GM21723 (cell line): ENCODE results near the gene AKR7A2.

Source experiments
- ATAC-seq: cut with Tn5 transposase; IDR thresholded peaks from one replicate; pipeline ENCODE4 v1.9.1; 2021; ENCODE audit warnings: mild to moderate bottlenecking, moderate library complexity; ENCODE audit not compliant: unreplicated experiment

The AKR7A2 gene

DNA sequence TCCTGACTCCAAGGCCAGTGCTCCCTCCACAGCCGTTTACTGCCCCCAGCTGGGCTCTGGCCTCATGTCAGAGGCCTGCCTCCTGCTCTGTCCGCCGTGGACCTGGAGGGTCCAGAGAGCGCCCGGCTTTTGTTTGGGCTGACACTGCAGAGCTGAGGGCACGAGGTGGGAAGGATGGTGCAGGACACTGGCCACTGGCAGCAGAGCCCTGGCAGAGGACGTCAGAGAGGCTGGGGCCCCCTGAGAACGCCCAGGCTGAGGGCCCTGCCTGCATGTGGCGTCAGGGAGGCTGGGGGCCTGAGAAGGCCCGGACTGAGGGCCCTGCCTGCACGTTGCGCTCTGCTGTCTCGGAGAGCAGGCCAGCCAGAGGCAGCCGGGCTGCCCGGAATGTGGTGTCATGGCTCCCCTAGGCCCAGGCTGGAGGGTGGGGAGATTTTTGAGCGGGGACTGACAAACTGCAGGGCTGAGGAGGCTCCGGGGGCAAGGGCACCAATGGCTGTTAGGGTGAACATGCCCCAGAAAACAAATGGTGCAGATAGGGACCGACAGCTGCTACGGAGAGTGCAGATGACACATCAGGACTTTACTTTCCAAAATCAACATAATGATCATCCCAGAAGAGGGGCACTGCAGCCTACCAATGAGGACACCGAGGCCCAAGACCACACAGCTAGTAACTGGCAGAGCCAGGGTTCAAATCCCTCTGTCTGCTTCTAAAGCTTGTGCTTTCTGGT, 31.8 kb upstream of the AKR7A2 start:
- ATAC-seq, result no peak

DNA sequence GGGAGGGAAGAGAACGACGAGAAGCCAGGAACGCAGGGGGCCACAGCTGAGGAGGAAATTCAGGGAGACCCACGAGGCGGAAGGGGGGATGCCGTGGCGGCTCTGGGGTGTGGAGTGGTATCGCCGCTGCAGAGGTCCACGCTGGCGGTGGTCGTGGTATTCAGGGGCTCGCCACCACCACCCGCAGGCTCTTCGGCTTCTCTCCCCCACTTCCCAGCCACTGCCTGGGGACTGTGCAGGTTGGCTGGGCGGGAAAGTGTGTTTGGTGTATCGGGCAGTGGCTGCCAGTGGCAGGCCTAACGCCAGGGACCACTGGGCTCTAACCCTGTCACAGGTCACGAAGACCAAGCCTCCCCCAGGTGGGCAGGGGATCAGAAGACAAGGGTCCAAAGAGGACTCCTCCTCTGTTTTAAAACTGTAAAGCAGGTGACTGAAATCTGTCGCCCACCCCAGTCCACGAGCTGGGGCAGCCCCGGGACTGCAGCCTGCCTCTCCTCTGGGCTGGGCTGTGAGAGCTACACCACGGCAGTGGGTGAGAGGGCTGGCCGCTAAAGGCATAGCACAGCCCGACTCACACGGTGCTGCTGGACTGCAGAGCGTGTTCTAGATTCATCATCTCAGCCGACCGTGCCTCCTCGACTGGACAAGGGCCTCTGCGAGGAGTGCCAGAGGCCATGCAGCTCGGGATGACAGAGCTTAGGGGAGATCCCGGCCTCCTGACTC, 31.1 kb upstream of the AKR7A2 start:
- no peak for ATAC-seq

DNA sequence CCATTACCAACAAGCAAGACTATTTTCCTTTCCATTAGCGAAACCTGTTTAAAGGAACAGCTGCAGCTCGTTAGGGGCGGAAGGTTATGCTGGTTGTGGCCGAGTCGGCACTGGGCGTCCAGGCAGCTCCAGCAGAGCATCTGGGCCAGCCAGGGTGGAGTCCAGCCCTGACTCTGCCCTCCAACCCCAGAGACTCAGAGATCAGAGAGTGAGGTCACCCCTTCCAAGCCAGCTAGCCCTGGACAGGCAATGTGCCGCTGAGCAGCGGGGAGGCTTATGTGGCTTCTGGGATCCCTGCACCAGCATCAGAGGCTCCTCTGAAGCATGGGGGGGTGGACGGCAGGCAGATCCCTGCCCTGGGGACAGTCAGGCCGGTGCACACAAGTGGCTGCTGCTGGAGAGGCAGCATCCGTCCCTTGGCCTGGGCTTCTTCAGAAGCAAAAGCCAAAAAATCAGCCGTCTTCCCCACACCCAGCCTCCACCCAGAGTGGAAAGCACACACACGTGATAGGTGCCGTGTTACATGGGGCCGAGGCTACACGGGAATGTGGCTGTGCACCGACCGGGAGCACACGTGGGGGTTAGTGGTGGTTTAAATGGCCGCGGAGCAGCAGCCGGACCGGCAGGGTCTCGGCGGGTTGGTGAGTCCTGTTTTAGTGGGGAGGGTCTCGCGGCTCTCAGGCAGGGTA, 30.3 kb upstream of the AKR7A2 start:
- ATAC-seq, result no peak

DNA sequence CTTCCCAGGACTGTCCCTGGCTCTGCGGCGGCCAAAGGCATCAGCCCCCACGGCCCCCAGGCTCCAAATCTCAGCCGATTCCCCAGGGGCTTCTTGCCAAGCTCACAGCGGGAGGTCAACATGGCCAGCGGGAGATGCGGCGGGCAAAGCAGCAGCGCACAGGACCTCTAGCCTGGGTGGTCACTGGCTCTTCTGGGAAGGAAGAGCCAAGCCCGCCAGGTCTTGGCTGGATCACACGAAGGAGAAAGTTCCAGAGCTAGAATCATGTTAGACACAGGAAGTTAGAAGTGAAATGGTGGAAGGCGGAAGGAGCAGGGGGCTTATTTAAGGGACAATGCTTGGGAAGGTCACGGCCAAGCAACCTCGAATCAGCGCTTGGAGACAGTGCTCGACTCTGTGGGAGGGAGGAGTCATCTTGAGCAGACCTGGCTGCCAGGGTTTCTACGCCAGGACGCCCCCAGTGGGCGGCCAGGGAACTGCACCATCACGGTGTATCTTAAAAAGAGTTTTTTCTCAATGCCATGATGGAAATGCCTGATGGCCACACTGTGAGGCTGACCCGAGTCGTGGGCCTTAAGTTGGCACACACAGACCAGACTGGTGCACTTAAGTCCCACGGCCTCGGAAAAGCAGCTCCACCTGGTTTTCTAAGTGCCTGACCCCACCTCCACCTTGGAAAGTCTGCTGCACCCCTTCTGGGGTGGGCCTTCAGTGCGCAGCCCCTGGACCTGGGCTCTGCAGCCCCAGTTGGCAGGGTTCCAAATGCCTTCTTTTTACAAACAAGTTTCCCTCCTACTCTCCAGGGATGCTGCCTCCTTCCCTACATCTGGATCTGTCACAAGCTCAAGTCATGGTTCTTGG, 29.5 kb upstream of the AKR7A2 start:
- ATAC-seq, result no peak

DNA sequence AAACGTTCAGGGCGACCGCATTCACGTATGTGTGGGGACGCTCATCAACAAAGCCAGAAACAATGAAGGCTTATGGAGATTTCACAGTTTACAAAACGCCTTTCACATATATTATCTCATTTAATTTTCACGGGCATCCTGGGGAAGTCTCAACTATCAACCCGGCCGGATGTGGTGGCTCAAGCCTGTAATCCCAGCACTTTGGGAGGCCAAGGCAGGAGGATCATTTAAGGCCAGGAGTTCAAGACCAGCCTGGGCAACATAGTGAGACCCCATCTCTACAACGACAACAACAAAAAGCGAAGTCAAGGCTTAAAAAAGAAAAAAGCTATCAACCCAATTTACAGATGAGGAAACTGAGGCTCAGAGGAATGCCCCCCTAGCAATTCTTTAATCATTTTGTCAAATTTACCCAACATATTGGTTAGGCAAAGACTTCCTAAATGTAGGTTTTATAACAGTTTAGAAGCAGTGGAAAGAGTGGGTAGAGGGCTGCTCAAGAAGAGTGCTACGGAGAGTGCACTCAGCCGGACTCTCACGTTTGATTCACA, 28.5 kb upstream of the AKR7A2 start:
- no peak for ATAC-seq

DNA sequence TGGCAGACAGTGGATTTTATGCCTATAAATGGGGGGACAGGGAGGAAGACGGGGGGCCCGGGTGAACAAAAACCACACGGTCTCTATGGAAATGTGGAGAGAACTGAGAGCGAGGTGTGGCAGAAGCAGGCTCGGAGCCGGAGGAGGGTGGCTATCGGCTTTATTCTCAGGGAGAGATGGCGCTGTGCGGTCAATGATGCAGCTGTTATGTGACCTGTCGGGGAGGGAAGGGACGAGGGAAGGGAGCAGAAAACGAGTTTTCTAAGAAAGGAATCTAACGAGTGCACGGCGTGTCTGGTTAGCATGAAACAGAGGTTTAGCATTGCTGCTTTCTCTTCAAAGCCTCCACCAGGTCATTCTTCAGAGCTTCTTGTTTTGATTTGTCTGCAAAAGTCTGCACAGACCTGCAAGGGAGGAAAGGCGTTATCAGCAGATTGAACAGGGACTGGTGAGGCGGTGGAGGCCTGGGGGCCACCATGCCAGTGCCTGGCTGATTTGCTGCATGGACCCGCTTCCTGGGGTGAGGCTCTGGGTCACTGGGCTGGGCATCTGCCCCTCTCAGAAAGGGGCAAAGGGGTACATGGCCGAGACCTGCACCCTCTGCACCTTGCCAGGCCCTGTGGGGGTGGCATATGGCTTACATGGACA, 27.4 kb upstream of the AKR7A2 start:
- no peak for ATAC-seq

DNA sequence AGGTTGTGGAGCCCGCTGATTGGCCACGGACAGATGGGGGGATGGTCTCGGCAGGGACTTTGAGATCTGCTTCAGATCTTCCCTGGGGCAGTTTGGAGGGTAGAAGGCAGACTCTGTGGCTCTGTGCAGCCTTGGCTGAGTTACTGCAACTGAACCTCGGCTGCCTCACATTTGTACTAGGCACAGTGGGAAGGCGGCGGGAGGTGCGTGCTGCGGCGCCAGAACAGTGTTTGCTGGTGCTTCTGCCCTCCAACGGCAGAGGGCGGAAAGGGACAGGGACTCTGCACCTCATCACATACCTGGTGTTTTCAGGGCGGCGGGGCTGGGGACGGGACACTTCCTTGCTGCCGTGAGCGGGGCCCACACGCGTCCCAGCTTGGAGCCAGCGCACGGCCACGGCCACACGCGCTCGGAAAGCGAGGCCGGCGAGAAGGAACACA, 26.4 kb upstream of the AKR7A2 start:
- ATAC-seq, result no peak

DNA sequence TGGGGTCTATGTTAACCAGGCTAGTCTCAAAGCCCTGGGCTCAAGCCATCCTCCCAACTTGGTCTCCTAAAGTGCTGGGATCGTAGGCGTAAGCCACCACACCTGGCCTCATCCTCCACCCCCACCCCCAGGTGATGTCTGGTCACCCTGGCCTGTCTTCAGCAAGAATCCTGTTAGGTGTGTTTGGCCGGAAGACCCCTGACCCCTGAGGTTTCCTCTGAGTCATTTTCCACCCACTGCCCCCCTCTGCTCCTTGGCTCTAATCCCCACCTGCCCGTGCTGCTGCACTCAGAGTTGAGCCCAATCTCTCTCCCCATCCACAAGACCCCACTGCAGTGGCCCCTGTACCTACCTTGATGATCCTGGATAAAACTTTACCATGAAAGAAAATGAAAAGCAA, 25.3 kb upstream of the AKR7A2 start:
- ATAC-seq, result no peak

DNA sequence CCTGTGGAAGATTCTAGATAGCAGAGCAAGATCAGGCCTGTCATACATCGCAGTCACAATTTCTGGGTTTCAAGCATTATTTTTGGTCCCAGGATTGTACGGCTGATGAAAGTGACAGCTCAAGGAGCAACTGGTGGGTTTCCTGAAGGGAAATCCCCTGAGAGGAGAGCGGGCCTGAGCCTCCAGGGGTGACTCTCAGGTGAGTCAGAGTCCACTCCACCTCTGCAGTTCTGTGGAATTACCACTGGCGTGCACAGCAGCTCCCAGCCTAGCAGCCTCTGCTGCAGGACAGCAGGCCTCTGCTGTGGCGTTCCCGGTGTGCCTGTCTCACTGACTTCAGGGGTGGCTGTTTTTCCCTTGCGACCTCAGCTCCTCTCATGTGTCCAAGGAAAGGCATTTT, 24.6 kb upstream of the AKR7A2 start:
- no peak for ATAC-seq

DNA sequence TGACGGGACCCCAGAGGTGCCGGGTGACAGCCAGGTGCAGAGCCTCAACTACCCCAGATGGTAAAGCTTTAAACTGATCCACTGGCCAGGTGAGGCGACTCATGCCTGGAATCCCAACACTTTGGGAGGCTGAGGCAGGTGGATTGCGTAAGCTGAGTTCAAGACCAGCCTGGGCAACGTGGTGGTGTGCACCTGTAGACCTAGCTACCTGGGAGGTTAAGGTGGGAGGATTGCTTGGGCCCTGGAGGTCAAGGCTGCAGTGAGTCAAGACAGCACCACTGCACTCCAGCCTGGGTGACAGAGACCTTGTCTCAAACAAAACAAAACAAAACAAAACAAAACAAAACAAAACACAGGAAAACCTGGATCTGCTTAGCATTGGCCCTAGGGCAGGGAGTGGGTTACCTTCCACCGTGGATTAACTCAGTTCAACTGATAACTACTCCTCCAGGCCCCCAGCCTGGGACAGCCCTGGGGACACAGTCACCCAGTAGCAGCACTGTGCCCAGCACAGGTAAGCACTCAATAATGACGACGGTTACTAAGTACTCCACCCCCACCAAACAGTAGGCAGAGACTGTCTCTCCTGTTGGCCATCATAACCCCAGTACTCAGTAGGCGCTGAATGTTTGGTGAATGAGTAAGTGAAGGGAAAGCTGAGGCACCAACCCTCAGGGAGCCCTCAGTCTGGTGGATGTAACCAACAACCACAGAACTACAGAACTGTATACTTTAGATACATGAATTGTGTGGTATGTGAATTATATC, 21.8 kb upstream of the AKR7A2 start:
- no peak for ATAC-seq

DNA sequence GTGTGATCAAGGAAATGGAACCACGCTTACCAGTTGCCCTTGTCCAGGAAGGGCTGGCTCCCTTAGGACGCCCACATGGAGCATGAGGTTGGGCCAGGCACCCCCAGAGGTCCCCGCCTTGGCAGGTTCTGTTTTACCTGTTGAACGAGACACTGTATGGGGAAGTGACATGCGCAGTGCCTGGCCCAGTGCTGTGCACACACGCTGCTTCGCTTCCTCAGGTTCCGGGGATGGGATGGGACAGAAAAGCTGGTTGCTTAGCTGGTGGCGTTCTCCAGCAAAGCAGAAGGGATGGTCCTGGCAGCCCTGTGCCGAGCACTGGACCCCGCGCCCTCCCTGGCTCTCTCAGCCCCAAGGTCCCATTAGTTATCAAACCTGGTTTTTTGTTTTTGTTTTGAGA, 20.9 kb upstream of the AKR7A2 start:
- ATAC-seq, result no peak

DNA sequence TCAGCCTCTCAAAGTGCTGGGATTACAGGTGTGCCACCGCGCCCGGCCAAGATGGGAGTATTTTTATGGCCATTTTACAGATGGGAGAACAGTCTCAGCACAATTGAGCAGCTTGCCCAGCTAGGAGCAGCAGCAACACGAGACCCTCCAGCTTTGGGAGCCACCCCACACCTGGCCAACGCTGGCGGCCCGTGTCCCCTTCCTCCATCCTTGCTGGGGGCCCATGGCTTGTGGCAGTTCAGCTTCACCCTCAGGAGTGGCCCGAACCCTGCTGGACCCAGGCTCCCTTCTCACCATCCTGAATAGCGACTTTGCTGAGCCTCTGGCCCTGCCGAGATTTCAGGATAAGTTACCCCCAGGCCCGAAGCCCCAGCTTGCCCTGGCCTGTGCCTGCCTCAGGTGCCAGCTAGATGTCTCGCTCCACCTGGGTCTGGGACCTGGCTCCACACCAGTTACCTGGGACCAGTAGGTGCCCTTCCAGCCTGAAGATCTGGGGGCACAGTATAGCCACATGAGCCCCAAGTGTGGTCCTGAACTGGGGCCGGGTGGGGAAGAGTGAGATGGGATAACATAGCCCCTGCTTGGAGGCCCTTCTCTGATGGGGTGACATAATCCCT, 19.4 kb upstream of the AKR7A2 start:
- ATAC-seq, result no peak

DNA sequence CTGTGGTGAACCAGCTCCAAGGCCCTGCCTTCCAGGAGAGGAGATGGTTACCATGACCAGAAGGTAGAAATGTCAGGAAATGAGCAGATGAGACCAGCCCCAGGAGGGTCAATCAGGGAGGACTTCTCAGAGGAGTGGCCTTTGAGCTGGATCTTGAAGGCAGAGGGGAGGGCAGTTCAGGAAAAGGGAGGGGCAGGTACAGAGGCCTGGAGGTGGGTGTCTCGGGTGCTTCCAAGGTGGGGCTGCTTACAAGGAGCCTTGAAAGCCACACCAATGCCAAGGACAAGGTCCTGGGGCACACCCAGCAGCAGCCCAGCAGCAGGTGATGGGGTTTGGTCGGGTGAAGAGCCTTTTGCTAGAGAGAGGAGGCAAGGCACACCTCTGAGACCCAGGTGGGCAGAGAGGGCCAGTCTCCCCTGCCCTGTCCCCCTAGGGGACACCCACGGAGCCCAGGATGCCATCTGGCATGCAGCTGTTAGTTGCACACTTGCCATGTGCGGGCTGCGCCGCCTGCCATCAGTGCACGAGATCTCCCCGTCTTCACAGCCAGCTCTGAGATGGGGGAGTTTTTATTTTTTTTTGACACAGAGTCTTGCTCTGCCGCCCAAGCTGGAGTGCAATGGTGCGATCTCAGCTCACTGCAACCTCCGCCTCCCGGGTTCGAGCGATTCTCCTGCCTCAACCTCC, 18.6 kb upstream of the AKR7A2 start:
- ATAC-seq, result no peak

DNA sequence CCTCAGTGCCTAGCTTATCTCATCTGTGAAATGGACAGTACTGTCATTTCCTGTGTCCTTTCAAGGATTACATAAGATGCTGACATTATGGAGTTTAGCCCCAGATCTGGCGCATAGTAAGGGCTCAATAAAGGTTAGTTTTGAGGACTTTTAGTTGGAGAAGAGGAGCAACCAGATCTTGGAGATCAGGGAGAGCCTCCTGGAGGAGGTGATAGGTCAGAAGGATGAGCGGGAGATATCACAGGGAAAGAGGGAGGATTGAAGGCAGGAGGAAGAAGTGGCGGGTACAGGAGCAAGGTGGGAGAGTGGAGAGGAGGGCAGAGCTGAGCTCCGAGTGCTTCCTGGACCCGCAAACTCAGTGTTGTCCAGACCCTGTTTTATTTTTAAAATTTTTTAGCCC, 17.7 kb upstream of the AKR7A2 start:
- ATAC-seq, result no peak

DNA sequence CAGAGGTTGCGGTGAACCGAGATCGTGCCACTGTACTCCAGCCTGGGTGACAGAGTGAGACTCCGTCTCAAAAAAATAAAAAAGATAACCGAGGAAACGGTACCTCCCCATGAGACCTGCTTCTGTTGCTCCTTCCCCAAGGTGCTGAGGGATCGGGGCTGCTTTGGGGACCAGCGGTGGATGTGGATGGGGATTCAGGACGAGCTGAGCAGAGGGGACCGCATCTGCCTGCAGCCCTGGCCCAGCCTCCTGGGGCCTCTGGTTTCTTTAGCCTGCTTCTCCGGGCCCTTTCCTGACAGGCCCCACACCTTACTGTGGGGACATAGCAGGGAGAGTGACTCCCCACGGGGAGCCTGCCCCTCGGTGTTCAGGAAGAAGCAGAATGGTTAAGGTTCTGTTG, 17.2 kb upstream of the AKR7A2 start:
- no peak for ATAC-seq

DNA sequence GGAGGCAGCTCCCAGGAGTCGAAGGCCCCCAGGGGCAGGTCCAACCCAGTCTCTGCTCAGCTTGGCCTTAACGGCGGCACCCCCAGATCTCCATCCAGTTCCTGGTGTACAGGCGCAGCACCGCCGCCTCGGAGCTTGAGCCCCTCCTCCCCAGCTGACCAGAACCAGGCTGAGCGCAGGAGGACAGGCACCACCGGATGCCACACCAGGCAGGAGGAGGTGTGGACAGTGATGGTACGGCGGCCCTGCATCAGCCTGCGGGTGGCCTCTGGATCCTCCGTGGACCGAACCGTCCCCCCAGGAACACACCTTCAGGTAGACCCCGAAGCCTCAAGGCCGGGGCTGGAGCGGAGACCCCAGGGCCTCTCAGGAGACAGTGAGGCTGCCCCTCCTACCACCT, 16.5 kb upstream of the AKR7A2 start:
- ATAC-seq, result no peak

DNA sequence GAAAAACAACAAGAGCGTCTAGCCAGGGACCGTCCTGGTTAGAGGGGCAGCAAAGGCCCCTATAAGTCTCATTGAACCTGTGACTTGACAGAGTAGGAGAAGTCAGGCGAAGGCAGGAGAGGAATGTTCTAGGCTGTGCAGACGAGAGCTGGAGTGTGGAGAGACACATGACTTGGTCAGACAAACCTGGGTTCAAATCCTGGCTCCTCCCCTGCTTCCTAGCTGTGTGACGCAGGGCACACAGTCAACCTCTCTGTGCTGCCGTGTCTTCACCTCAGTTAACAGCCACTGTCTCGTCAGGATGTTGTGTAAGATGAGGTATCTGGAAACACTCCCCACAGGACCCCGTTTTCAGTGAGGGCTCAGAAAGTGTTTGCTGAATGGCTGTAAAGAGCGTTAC, 15.8 kb upstream of the AKR7A2 start:
- no peak for ATAC-seq

DNA sequence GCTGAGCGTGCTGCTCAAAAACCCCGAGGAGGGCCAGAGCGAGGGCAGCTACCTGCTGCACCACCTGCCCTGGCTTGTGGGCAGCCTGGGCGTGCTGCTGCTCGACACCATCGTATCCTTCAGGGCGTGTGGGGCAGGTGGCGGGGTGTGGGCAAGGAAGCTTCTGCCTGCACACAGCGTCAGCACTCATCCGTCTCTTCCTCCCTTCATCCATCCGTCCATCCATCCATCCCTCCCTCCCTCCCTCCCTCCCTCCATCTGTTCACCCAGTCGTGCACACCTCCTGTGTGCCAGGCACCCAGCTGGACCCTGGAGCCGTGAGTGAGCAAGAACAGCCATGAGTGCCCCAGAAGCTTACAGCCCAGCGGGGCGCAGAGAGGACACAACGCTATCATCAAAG, 15.4 kb upstream of the AKR7A2 start:
- no peak for ATAC-seq

DNA sequence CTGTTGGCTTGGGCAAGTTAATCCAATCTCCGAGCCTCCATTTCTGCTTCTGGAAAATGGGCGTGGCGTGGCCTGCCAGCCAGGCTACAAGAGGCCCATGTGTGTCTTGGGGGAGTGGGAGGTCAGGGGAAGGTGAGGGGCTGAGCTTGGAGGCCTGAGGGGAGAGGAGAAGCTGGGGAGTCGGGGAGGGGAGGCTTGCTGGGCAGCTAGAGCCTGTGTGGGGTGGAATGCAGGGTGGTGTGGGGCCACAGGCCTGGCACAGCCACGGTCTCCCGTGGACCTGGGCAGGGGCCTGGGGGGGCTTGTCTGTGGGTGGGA, 14.8 kb upstream of the AKR7A2 start:
- ATAC-seq, result no peak
